T follicular helper cell (primary cell): ENCODE measurements around the gene NDUFA7.
"Not testable (repeated sequence)": the region's sequence is repeated elsewhere in the genome, so short reads cannot be mapped to it uniquely, and the experiment has no call there.

ENCODE experiments used
- DNase-seq: peaks from one replicate; pipeline ENCODE4 v3.0.0-alpha.2; 2020; ENCODE audit warnings: low read depth

The NDUFA7 gene

DNA sequence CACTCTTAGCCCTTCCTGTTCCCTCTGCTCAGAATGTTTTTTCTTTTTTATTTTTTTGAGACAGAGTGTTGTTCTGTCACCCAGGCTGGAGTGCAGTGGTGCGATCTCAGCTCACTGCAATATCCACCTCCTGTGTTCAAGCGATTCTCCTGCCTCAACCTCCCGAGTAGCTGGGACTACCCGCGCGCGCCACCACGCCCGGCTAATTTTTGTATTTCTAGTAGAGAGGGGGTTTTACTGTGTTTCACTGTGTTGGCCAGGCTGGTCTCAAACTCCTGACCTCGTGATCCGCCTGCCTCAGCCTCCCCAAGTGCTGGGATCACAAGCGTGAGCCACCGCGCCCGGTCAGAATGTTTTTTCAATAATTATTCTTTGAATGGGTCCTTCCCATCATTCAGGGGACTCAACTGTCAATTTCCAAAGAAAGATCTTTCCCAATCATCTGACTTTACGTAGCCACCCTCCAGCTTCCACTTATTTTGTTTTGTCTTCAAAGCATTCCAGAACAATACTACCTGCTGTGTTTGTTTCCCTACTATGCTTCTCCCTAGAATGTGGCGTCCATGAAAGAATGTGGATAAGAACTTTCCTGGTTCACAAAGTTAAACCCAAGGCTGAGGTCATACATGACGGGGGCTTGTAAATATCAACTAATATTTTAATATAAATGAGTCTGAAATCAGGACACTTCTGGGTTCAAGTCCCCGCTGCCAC is 1.2 kb downstream of the NDUFA7 start:
- no peak for DNase-seq

DNA sequence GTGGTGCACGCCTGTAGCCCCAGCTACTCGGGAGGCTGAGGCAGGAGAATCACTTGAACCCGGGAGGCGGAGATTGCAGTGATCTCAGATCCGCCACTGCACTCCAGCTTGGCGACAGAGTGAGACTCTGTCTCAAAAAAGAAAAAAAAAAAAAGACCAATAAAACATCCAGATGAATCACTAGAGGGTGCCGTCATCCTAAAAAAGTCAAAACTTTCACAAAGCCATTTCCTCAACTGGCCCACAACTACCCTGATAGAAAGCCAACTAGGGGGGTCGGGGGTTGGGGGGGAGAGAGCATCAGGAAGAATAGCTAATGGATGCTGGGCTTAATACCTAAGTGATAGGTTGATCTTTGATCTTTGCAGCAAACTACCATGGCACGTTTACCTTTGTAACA is 2.3 kb downstream of the NDUFA7 start:
- DNase-seq = not testable (repeated sequence)

DNA sequence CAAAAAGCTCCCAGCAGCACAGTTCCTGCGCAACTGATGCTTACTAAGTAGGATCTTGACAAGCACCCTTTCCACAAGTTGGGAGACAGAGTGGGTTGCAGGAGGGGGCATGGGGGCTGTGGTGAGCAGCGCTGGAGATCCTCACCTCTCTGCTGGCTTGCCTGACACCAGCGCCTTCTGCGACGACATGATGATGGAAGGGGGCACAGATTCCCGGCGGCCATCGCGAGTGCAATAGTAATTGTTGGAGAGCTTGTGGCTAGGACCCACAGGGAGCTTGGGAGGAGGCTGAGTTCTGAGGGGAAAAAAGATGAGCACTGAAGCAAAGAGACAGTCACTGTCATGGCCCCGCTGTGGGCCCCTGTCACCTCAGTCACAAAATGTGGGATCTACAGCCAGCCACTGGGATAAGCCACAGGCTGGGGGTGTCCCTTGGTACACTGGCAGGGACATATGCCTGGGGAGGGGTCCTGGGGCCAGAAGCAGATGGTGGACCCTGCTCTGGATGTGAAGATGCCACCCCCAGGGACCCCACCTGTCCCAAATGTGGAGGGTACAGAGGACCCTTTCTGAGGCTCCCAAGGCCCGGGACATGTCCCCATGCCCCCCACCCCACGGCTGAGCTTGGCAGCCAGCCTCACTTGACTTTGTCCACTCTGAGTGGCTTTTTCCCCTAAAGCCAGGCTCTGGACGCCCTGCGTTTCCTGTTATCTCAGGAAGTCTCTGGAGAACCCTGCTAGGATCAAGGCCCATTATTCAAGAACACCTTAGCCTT is 4.6 kb downstream of the NDUFA7 start:
- DNase-seq = no peak

DNA sequence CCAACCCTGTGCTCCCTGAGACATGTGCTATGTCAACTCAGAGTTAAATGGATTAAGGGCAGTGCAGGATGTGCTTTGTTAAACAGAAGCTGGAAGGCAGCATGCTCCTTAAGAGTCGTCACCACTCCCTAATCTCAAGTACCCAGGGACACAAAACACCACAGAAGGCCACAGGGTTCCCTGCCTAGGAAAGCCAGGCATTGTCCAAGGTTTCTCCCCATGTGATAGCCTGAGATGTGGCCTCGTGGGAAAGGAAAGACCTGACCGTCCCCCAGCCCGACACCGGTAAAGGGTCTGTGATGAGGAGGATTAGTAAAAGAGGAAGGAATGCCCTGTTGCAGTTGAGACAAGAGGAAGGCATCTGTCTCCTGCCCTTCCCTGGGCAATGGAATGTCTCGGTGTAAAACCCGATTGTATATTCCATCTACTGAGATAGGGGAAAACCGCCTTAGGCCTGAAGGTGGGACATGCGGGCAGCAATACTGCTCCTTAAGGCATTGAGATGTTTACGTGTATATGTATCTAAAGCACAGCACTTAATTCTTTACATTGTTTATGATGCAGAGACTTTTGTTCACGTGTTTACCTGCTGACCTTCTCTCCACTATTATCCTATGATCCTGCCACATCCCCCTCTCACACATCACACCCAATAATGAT is 6.1 kb downstream of the NDUFA7 start:
- not testable (repeated sequence) for DNase-seq

- DNase-seq = no peak
Measured at GRCh38 chr19:8311461-8312260, 9.5 kb downstream of the NDUFA7 start.

GRCh38 chr19:8310342-8311055 is 10.7 kb downstream of the NDUFA7 start:
- DNase-seq = no peak

GRCh38 chr19:8308891-8309291 is 12.3 kb downstream of the NDUFA7 start:
- no peak for DNase-seq

- peak; percentile 77 for DNase-seq
Measured at GRCh38 chr19:8307965-8308866, 13.0 kb downstream of the NDUFA7 start, which contains the start of gene CD320. Gene CD320 (minus strand): TSS chr19:8308358. CDS start chr19:8308290, 68 bp downstream.

DNA sequence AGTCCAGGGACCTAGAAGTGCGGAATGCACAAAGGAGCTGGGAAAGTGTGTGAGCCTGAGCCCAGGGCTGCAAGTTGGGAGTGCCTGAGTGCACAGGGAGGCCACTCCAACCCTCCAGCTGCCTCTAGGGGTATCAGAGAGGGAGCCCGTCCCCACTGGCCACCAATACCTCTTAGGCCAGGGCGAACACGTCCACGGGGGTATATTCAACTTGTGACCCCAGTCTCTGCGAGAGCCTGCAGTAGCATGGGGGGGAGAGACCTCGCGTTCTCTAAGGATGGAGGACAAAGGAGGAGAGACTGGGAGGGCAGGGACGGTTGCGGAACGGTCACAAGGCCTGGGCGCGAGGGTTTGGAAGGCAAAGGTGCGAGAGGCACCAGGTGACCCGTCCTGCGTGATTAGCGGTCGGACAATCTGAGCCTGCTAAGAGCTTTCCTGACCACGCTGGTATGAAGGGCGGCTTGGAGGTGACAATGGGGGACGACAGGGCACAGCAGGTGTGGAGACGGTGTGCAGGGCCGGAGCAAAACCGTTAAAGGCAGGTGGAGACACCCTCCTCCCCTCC is 13.7 kb downstream of the NDUFA7 start:
- DNase-seq = no peak

DNA sequence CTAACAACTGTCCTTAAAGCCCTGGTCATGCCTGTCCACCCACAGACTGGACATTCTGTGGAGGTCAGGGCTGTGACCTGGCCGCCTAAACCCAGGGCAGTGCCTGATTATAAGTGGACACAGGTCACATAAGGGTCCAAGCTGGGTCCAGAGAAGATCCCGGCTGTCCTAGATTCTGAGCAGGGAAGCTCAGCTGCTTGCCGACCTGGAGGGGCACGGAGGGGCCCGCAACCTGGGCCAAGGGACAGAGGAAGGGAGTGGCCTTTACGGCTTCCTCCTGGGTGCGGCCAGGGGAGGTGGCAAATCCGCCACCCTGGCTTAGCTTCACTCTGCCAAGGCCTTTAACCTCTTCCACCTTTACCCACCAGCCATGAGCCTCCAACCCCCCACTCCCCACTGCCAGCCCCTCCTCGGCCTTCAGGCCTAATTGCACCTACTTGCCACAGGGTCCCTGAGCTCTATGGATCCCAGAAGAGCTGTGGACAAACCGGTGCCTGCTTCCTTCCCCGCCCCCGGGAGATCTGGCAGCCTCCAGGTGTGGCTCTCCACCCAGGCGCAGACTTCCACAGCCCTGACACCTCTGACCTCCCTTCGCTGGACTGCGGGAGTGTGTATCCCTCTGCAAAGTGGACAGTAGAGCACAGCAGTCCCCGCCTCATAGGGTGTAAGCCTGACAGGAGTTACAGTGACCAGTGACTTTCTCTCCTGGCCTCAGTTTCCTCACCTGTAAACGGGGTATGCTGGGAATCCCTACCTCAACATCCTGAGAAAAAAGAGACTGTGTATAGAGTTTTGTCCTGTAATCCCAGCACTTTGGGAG is 14.7 kb downstream of the NDUFA7 start:
- DNase-seq = no peak

DNA sequence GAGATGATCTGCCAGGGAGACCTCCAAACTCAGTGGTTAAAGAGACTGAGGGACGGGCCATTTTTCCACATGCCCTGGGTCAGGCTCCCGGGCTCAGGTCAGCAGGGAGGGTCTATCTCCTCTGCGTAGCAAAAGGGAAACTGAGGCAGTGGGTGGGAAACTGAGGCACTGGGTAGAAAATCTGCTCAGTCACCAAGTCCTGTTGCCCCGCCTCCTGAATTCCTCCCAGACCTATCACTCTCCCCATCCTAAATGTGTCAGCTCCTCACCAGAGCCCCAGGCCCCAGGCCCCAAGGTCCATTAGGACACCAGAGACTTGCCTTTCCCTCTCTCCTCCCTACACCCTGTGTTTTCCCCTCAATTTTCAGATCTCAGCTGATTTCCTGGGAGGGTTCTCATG is 15.4 kb downstream of the NDUFA7 start:
- DNase-seq = no peak

DNA sequence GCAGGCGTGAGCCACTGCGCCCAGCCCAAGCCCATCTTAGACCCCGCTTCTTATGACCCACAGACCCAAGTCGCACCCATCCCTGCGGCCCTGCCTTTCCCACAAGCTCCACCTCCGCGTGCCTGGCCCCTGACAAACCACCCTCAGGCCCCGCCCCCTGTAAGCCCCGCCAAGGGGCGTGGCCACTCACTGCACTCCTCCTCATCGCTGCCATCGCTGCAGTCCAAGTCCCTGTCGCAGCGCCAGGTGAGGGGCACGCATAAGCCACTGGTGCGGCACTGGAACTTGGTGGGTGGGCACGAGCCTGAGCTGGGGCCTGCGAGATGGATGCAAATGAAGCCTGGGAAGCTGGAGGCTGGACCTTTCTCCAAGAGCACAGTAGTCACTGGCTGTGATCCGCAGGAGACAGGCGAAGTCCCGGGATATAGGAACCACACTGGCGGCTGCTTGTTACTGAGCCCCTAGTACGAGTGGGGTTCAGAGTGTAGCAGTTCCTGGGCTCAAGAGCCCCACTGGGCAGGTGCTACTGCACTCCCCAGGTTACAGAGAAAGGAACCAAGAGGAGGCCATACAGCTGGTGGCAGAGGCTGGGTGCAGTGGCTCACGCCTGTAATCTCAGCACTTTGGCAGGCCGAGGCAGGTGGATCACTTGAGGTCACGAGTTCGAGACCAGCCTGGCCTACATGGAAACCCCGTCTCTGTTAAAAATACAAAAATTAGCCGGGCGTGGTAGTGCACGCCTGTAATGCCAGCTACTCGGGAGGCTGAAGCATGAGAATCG is 16.1 kb downstream of the NDUFA7 start:
- no peak for DNase-seq

DNA sequence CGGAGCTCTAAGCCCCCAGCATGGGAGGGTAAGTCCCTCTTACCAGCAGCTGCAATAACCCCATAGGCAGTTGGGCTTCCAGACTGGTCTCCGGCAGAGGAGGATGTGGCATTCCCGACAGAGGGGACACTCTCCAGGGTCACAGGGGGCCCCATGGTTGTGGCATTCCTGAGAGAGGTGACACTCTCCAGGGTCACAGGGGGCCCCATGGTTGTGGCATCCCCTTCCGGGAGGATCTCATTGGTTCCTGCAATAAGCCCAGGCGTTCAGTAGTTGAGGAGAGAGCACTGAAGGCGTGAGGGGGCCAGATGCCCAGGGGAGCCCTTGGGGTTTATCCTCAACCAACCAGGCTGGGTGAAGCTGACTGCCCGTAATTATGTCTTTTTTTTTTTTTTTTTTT is 18.4 kb downstream of the NDUFA7 start:
- no peak for DNase-seq

DNA sequence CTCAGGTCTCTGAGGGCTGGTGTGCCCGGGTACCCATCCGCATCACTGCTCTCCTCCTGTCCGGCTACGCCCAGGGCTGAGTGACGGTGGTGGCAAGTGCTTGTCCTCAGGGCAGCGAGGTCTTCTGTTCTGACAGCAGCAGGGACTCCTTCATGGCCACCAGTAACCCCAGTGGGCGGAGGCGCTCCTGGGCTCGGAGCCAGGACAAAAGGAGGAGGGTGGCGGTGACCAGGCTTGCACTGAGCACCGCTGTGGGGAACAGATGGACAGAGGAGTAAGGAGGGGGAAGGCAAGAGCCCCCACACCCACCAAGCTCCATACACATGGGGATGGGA is 18.9 kb downstream of the NDUFA7 start:
- DNase-seq = no peak

- not testable (repeated sequence) for DNase-seq
Measured at GRCh38 chr19:8291337-8291736, 29.8 kb downstream of the NDUFA7 start.

DNA sequence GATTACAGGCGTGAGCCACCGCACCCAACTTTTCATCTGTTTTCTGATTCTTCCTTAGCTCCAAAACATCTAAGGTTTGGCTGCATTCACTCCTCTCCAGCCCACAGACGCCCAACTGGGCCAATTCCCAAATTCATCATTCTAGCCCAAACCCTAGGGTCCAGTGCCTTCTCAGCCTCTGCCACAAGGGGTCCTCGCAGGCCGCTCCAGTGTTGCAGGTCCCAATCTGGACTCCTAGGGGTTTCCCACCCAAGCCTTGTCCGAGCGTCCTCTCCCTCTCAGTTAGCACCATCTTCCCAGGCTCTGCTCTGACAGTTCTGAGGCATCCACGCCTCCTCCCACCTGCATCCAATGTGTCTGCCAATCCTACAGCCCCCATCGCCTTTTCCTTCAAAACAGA is 44.7 kb downstream of the NDUFA7 start:
- DNase-seq = not testable (repeated sequence)

DNA sequence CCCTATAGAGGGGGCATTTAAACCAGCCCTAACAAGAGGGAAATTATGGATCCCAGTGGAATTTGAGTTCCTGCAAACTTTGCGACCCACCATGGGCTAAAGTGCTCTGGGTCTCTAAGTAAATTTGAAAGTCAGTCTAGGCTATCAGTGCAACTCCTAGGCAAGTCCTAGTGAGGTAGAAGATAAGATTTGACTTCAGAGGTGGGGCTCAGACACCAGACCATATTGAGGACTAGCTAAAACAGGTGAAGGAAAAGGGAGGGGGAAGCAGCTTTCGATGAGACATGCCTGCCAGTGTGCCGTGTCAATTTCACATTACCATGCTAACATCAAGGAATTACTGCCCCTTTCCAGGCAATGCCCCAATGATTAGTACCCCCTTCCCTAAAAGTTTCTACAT is 51.5 kb downstream of the NDUFA7 start:
- DNase-seq = no peak

GRCh38 chr19:8265872-8266271 is 55.3 kb downstream of the NDUFA7 start:
- no peak for DNase-seq
